Left lung (tissue), 10 donors: Measurements from ENCODE around the gene SLC5A6. TPM values are rescaled to one million over a fixed set of nuclear protein-coding genes. Genes with fewer than 3 reads are reported as not detected.

ENCODE experiments used
- ATAC-seq: fragments of 200-7000 bp; cut with Tn5 transposase; one replicate; pipeline ENCODE4 v1.9.1; 2020; ENCODE audit warnings: moderate library complexity
- DNase-seq, 4 donors: peaks; one replicate each; pipeline ENCODE4 v3.0.0-alpha.2; 2013 to 2020
- H3K27ac ChIP-seq, 2 donors: fragments of 200-600 bp; sonication (generic) in 1 of 2; one replicate each; pipeline versions ENCODE4 v1.5.0 to v1.8.0; 2020 to 2021
- H3K27me3 ChIP-seq, 2 donors: fragments of 200-600 bp; sonication (generic) in 1 of 2; one replicate each; pipeline versions ENCODE4 v1.5.0 to v1.8.0; 2020 to 2021
- H3K36me3 ChIP-seq, 2 donors: fragments of 200-600 bp; sonication (generic) in 1 of 2; one replicate each; pipeline versions ENCODE4 v1.5.0 to v1.8.0; 2020 to 2021
- H3K4me1 ChIP-seq, 2 donors: fragments of 200-600 bp; one replicate each; pipeline ENCODE4 v1.8.0; 2021
- H3K4me3 ChIP-seq, 2 donors: fragments of 200-600 bp; sonication (generic) in 1 of 2; one replicate each; pipeline versions ENCODE4 v1.5.0 to v1.8.0; 2020 to 2021; ENCODE audit warnings: mild to moderate bottlenecking in 1 of 2
- H3K9me3 ChIP-seq, 2 donors: fragments of 200-600 bp; sonication (generic) in 1 of 2; one replicate each; pipeline versions ENCODE4 v1.5.0 to v1.8.0; 2020 to 2021
- intact Hi-C, 2 donors: fragments of 100-400 bp; cut with DNase I; formaldehyde crosslinking; loops; one replicate each; pipeline versions ENCODE4 v1.11.2 to v1.14.2; 2022
- polyA plus RNA-seq, 6 donors: library from polyadenylated mRNA; unstranded; fragments of 120-200 nt; gene quantifications; one replicate each; pipeline ENCODE4 v1.2.1, GENCODE V29; 2013; ENCODE audit not compliant: insufficient read length in 6 of 6
- total RNA-seq, 2 donors: library from RNA; stranded (reverse); fragmentation: NEBNext Ultra II Directional; extraction: Animal tissue kit (Norgen Biotek cat#: 25700); gene quantifications; one replicate each; pipeline ENCODE4 v1.2.1, GENCODE V29; 2021
- TF ChIP-seq, protein P1 (sequence below), 2 donors: fragments of 200-600 bp; sonication (generic) in 1 of 2; IDR thresholded peaks; one replicate each; pipeline versions ENCODE4 v1.5.0 to v1.8.0; 2021; ENCODE audit warnings: antibody characterized with exemption in 2 of 2
- donor health status: DM: no; HTN: yes; CAD: no.
- donor health status: DM: no; HTN: no; CAD: no.

Gene SLC5A6
- total and polyA plus RNA-seq, 8 donors = 24.1 to 47.2 (median 31.7) TPM

DNA sequence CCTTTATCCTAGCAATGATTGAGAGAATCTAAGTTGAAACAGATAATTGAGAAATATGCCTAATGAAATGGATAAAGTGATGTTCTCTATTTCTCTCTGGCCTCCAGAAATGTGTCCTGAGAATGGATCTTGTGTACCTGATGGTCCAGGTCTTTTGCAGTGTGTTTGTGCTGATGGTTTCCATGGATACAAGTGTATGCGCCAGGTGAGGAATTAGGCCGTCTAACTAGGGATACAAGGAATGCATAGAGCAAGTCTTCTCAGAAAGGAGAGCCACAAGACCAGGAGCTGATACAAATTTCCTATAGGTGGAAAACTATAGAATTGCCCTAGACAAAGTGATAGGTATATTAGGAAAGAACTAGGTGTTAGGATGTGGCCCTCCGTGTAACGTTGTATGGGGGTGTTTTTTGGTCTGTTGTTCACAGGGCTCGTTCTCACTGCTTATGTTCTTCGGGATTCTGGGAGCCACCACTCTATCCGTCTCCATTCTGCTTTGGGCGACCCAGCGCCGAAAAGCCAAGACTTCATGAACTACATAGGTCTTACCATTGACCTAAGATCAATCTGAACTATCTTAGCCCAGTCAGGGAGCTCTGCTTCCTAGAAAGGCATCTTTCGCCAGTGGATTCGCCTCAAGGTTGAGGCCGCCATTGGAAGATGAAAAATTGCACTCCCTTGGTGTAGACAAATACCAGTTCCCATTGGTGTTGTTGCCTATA, 4.5 kb upstream of the SLC5A6 start:
- no peaks in the 10 kb centered on the region for H3K9me3 ChIP-seq
- H3K4me3 ChIP-seq = peak overlapping the region; percentile 66 to 69
- H3K27me3 ChIP-seq = no peaks in the 10 kb centered on the region
- H3K4me1 ChIP-seq = peaks cover 10 to 34% of the 10 kb centered on the region in 2 donors
- peak overlapping the region; percentile 41 to 72 for H3K27ac ChIP-seq
- no peak for ATAC-seq
- no peak for DNase-seq
- intact Hi-C loops = no loop called here
- TF ChIP-seq, protein P1, sequence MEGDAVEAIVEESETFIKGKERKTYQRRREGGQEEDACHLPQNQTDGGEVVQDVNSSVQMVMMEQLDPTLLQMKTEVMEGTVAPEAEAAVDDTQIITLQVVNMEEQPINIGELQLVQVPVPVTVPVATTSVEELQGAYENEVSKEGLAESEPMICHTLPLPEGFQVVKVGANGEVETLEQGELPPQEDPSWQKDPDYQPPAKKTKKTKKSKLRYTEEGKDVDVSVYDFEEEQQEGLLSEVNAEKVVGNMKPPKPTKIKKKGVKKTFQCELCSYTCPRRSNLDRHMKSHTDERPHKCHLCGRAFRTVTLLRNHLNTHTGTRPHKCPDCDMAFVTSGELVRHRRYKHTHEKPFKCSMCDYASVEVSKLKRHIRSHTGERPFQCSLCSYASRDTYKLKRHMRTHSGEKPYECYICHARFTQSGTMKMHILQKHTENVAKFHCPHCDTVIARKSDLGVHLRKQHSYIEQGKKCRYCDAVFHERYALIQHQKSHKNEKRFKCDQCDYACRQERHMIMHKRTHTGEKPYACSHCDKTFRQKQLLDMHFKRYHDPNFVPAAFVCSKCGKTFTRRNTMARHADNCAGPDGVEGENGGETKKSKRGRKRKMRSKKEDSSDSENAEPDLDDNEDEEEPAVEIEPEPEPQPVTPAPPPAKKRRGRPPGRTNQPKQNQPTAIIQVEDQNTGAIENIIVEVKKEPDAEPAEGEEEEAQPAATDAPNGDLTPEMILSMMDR (IDR thresholded peaks at IDR 0.05) = no peak
- H3K36me3 ChIP-seq = peaks cover 0 to 33% of the 10 kb centered on the region in 2 donors

- intact Hi-C loops = no loop called here
- H3K27me3 ChIP-seq = no peaks in the 10 kb centered on the region
- no peak overlapping the region for H3K4me3 ChIP-seq
- no peaks in the 10 kb centered on the region for H3K9me3 ChIP-seq
- no peak overlapping the region for H3K27ac ChIP-seq
- DNase-seq (no peak), ATAC-seq (no peak)
- H3K36me3 ChIP-seq = peaks cover 0 to 21% of the 10 kb centered on the region in 2 donors
- TF ChIP-seq, protein P1 (IDR thresholded peaks at IDR 0.05) = no peak
- H3K4me1 ChIP-seq = peaks cover 10 to 42% of the 10 kb centered on the region in 2 donors
Measured at GRCh38 chr2:27214941-27215340, 2.9 kb upstream of the SLC5A6 start.

GRCh38 chr2:27212626-27213471, 781 bp upstream of the SLC5A6 start:
- ATAC-seq = peak; percentile 33

GRCh38 chr2:27211241-27211942, 676 bp downstream of the SLC5A6 start:
- DNase-seq (peak in 2 of 4 donors; percentile 15 to 16), ATAC-seq (peak; percentile 10)
- Histone ChIP-seq H3K36me3 (peaks cover 0 to 47% of the 10 kb centered on the region in 2 donors), H3K27me3 (no peaks in the 10 kb centered on the region), H3K4me3 (peak overlapping the region; percentile 62 to 94), H3K9me3 (no peaks in the 10 kb centered on the region), H3K4me1 (peaks cover 0 to 22% of the 10 kb centered on the region in 2 donors), H3K27ac (peak overlapping the region; percentile 99)
- intact Hi-C loops = no loop called here
- TF ChIP-seq, protein P1 (IDR thresholded peaks at IDR 0.05) = no peak

More at GRCh38 chr2:27212626-27213471, 781 bp upstream of the SLC5A6 start:
- Histone ChIP-seq H3K27me3 (no peaks in the 10 kb centered on the region), H3K9me3 (no peaks in the 10 kb centered on the region), H3K4me1 (peaks cover 2 to 33% of the 10 kb centered on the region in 2 donors), H3K4me3 (peak overlapping the region; percentile 62 to 94), H3K27ac (peak overlapping the region; percentile 99), H3K36me3 (peaks cover 0 to 33% of the 10 kb centered on the region in 2 donors)
- TF ChIP-seq, protein P1 (IDR thresholded peaks at IDR 0.05) = no peak
- peak in 1 of 4 donors; percentile 44 for DNase-seq
- intact Hi-C loops = no loop called here
